Neutrophil (primary cell): ENCODE data around the gene RPL3.
A peak's percentile ranks its signal among the peaks of the same experiment; 100 is the strongest.
"Not testable (repeated sequence)": the region's sequence is repeated elsewhere in the genome, so short reads cannot be mapped to it uniquely, and the experiment has no call there.

Experiments used
- H3K27ac ChIP-seq: fragments of 200-600 bp; sonication (generic); 2 replicates; pipeline ENCODE4 v1.5.1; 2016; ENCODE audit warnings: mild to moderate bottlenecking, moderate library complexity
- H3K27me3 ChIP-seq: fragments of 200-600 bp; sonication (generic); 2 replicates; pipeline ENCODE4 v1.6.0; 2016; ENCODE audit warnings: mild to moderate bottlenecking
- H3K36me3 ChIP-seq: fragments of 200-600 bp; sonication (generic); 2 replicates; pipeline ENCODE4 v1.5.1; 2017
- H3K4me1 ChIP-seq, 2 experiments: fragments of 200-600 bp in 1 of 2; sonication (generic) in 1 of 2; 1 replicate in 1 of 2; 2 replicates in 1 of 2; pipeline versions ENCODE4 v1.5.1 to v1.6.1; 2013 to 2016; ENCODE audit warnings: low read depth in 1 of 2, low read length in 1 of 2, mild to moderate bottlenecking in 1 of 2, moderate library complexity in 1 of 2; ENCODE audit not compliant: control insufficient read depth in 1 of 2, insufficient read depth in 1 of 2
- H3K4me3 ChIP-seq, 2 experiments: fragments of 200-600 bp in 1 of 2; sonication (generic) in 1 of 2; 1 replicate in 1 of 2; 2 replicates in 1 of 2; pipeline ENCODE4 v1.5.1; 2013 to 2016; ENCODE audit warnings: low read depth in 1 of 2, low read length in 1 of 2, mild to moderate bottlenecking in 1 of 2, moderate library complexity in 1 of 2
- H3K9me3 ChIP-seq: fragments of 200-600 bp; sonication (generic); 2 replicates; pipeline ENCODE4 v1.5.1; 2016
- CTCF ChIP-seq: fragments of 200-600 bp; sonication (generic); IDR thresholded peaks from 2 replicates; pipeline ENCODE4 v1.5.1; 2016; ENCODE audit warnings: antibody characterized with exemption

The RPL3 gene

GRCh38 chr22:39327995-39328754 is 8.8 kb upstream of the RPL3 start:
- H3K27ac ChIP-seq, result no peak overlapping the region
- no peak for TF ChIP-seq CTCF
- H3K9me3 ChIP-seq, result no peaks in the 10 kb centered on the region
- H3K36me3 ChIP-seq, result no peaks in the 10 kb centered on the region
- H3K4me1 ChIP-seq, result peaks cover 6 to 16% of the 10 kb centered on the region in 2 experiments
- no peaks in the 10 kb centered on the region for H3K27me3 ChIP-seq
- H3K4me3 ChIP-seq, result no peak overlapping the region

DNA sequence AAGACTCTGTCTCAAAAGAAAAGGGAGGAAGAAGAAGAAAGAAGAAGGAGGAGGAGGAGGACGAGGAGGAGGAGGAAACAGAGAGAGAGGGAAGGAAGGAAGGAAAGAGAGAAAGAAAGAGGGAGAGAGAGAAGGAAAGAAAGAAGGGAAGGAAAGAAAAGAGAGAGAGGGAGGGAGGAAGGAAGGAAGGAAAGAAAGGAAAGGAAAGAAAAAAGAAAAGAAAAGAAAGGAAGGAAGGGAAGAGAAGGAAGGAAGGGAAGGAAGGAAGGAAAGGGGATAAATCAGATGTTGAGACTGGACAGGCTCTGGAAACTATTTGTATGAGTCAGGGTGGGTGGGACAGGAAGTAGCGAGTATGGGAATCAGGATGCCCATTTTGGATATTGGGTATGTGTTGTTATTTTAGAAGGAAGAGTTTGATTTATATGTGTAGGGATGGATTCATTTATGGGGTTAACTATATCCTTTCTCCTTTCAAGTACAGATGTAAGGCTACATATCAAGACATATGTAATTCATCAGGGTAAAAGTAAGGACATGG is 6.0 kb upstream of the RPL3 start:
- TF ChIP-seq CTCF, result no peak
- no peak overlapping the region for H3K4me3 ChIP-seq
- no peak overlapping the region for H3K27ac ChIP-seq
- no peaks in the 10 kb centered on the region for H3K36me3 ChIP-seq
- H3K4me1 ChIP-seq, result peaks cover 8 to 14% of the 10 kb centered on the region in 2 experiments
- H3K9me3 ChIP-seq, result no peaks in the 10 kb centered on the region
- H3K27me3 ChIP-seq, result no peaks in the 10 kb centered on the region

DNA sequence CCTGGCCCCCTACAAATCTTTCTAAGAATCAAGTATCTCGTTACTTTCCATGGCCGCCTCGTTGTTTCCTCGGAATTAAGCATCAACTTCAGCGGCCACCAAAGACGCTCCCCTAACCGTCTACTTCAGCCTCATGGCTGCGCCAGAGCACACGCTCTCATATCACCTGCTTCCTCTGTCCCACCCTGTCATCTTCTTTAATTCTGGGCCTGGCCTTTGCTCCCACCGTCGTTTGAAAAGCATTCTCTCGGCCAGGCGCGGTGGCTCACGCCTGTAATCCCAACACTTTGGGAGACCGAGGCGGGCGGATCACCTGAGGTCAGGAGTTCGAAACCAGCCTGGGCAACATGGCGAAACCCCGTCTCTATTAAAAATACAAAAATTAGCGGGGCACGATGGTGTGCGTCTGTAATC is 1.2 kb upstream of the RPL3 start:
- peaks cover 26 to 33% of the 10 kb centered on the region in 2 experiments for H3K4me1 ChIP-seq
- peak overlapping the region; percentile 80 to 93 for H3K4me3 ChIP-seq
- not testable (repeated sequence) for H3K9me3 ChIP-seq, H3K27me3 ChIP-seq, H3K27ac ChIP-seq
- peaks cover 24% of the 10 kb centered on the region for H3K36me3 ChIP-seq

- no peak for TF ChIP-seq CTCF
- Histone ChIP-seq H3K4me1 (peaks cover 26 to 33% of the 10 kb centered on the region in 2 experiments), H3K27me3 (no peaks in the 10 kb centered on the region), H3K36me3 (peaks cover 44% of the 10 kb centered on the region), H3K27ac (peak overlapping the region; percentile 86), H3K9me3 (no peaks in the 10 kb centered on the region), H3K4me3 (peak overlapping the region; percentile 80 to 93)
Observed at GRCh38 chr22:39318507-39319283, 728 bp downstream of the RPL3 start.

GRCh38 chr22:39317775-39318506 is 1.5 kb downstream of the RPL3 start:
- Histone ChIP-seq H3K27ac (no peak overlapping the region), H3K9me3 (no peaks in the 10 kb centered on the region), H3K4me1 (peaks cover 26 to 33% of the 10 kb centered on the region in 2 experiments), H3K36me3 (peaks cover 51% of the 10 kb centered on the region), H3K27me3 (no peaks in the 10 kb centered on the region), H3K4me3 (no peak overlapping the region)
- TF ChIP-seq CTCF, result no peak
